Lower lobe of right lung (tissue), 2 donors: ENCODE measurements around the gene OSBPL8. TPM values are rescaled to one million over a fixed set of nuclear protein-coding genes. Genes with fewer than 3 reads are reported as not detected.

Source experiments
- ATAC-seq, 2 donors: fragments of 200-7000 bp; cut with Tn5 transposase; one replicate each; pipeline ENCODE4 v1.9.1; 2020 to 2022; ENCODE audit warnings: mild to moderate bottlenecking in 2 of 2, moderate library complexity in 2 of 2
- DNase-seq: peaks from one replicate; pipeline ENCODE4 v3.0.0-alpha.2; 2020
- H3K27ac ChIP-seq: fragments of 200-600 bp; one replicate; pipeline ENCODE4 v1.8.0; 2022
- H3K27me3 ChIP-seq: fragments of 200-600 bp; one replicate; pipeline ENCODE4 v1.8.0; 2022; ENCODE audit warnings: low read depth
- H3K36me3 ChIP-seq: fragments of 200-600 bp; one replicate; pipeline ENCODE4 v1.8.0; 2022; ENCODE audit warnings: mild to moderate bottlenecking
- H3K4me1 ChIP-seq: fragments of 200-600 bp; one replicate; pipeline ENCODE4 v1.8.0; 2022
- H3K4me3 ChIP-seq: fragments of 200-600 bp; one replicate; pipeline ENCODE4 v1.8.0; 2022; ENCODE audit warnings: mild to moderate bottlenecking
- H3K9me3 ChIP-seq: fragments of 200-600 bp; one replicate; pipeline ENCODE4 v1.8.0; 2022
- intact Hi-C: fragments of 100-400 bp; cut with DNase I; formaldehyde crosslinking; loops from one replicate; pipeline ENCODE4 v1.11.0; 2022
- total RNA-seq: library from RNA; stranded (reverse); fragmentation: NEBNext Ultra II Directional; extraction: Animal tissue kit (Norgen Biotek cat#: 25700); gene quantifications from one replicate; pipeline ENCODE4 v1.2.1, GENCODE V29; 2021
- TF ChIP-seq, protein P1 (sequence below): fragments of 200-600 bp; IDR thresholded peaks from one replicate; pipeline ENCODE4 v1.8.0; 2022; ENCODE audit warnings: antibody characterized with exemption, mild to moderate bottlenecking
- donor health status: DM: no; HTN: yes; CAD: no; lungs with severe emphysema.

The OSBPL8 gene
- total RNA-seq, 1 donor from 2014 or later: 82.7 TPM

DNA sequence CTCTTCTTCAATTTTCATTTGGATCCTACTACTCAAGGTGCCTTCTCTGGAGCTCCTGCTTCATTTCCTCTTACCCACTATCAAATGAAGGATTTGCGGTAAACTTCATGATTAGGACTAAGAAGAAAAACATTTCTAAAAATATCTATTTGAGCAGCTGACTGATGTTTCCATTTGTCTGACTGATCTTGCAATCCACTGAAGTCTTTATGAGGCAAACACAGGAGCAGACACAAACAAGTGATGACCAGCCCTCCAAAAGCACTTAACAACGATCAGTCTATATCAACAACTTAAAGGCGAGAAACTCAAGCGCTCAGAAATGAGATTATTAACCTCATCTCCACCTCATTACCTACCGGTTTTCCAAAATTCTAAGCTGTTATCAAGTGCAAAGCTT is 26.2 kb downstream of the OSBPL8 start:
- Histone ChIP-seq H3K4me1 (no peaks in the 10 kb centered on the region), H3K36me3 (no peaks in the 10 kb centered on the region), H3K4me3 (no peak overlapping the region), H3K27ac (no peak overlapping the region), H3K9me3 (no peaks in the 10 kb centered on the region), H3K27me3 (no peaks in the 10 kb centered on the region)
- no peak for DNase-seq
- TF ChIP-seq, protein P1, sequence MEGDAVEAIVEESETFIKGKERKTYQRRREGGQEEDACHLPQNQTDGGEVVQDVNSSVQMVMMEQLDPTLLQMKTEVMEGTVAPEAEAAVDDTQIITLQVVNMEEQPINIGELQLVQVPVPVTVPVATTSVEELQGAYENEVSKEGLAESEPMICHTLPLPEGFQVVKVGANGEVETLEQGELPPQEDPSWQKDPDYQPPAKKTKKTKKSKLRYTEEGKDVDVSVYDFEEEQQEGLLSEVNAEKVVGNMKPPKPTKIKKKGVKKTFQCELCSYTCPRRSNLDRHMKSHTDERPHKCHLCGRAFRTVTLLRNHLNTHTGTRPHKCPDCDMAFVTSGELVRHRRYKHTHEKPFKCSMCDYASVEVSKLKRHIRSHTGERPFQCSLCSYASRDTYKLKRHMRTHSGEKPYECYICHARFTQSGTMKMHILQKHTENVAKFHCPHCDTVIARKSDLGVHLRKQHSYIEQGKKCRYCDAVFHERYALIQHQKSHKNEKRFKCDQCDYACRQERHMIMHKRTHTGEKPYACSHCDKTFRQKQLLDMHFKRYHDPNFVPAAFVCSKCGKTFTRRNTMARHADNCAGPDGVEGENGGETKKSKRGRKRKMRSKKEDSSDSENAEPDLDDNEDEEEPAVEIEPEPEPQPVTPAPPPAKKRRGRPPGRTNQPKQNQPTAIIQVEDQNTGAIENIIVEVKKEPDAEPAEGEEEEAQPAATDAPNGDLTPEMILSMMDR: no peak
- intact Hi-C loops: no loop called here
- ATAC-seq: no peak

DNA sequence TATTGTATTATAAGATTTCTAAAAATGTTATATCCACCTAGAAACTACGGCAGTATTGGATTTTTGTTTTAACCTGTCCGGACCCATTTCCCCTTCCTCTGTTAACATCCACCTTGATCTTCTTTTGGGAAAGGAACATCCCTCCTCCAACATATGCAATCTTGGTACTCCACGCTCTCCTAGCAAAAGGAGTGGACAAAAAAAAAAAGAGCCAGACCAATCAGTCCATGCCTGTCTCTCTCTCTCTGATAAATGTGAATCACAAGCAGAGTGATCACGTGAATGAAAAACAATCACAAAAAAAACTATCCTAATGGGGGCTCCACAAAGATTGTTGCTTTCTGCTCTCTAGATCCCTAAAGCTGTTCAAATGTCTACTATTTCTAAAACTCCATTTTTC is 27.1 kb downstream of the OSBPL8 start:
- TF ChIP-seq, protein P1: no peak
- Histone ChIP-seq H3K27me3 (no peaks in the 10 kb centered on the region), H3K9me3 (no peaks in the 10 kb centered on the region), H3K4me1 (no peaks in the 10 kb centered on the region), H3K4me3 (no peak overlapping the region), H3K36me3 (no peaks in the 10 kb centered on the region), H3K27ac (no peak overlapping the region)
- ATAC-seq (no peak), DNase-seq (no peak)
- intact Hi-C loops: no loop called here

DNA sequence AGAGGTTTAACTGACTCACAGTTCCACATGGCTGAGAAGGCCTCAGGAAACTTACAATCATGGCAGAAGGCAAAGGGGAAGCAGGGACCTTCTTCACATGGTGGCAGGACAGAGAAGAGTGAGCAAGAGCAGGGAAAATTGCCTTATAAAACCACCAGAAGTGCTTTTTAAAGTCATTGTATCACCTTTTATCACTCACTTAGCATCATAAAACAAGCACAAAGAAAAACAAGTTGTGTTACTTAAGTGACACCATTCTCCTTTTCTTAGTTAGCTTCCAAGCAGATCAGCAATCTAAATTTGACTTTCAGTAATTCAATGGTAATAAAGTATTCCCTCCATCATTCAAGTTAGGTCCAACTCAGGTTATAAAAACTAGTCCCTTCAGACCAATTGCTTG is 28.5 kb downstream of the OSBPL8 start:
- Histone ChIP-seq H3K36me3 (no peaks in the 10 kb centered on the region), H3K9me3 (no peaks in the 10 kb centered on the region), H3K4me3 (no peak overlapping the region), H3K4me1 (no peaks in the 10 kb centered on the region), H3K27me3 (no peaks in the 10 kb centered on the region), H3K27ac (no peak overlapping the region)
- intact Hi-C loops: no loop called here
- DNase-seq (no peak), ATAC-seq (no peak)
- TF ChIP-seq, protein P1: no peak

DNA sequence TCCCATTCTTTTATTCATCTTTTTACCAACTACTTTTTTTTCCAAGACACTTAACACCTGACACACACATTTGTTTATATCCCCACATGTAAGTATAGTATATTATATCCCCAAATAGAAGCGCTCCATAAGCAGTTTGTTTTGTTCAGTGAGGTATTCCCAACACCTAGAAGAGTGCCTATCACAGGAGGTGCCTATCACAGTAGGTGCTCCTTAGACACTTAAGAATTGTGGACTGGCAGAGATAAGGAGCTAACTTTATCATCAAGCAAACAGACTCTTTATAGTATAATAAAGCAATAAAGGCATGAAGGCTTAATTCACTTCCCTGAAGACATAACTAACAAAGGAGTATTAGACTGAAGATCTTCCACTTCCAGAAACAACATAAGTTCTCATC is 29.1 kb downstream of the OSBPL8 start:
- Histone ChIP-seq H3K27me3 (no peaks in the 10 kb centered on the region), H3K4me3 (no peak overlapping the region), H3K27ac (no peak overlapping the region), H3K36me3 (no peaks in the 10 kb centered on the region), H3K9me3 (no peaks in the 10 kb centered on the region), H3K4me1 (no peaks in the 10 kb centered on the region)
- intact Hi-C loops: no loop called here
- TF ChIP-seq, protein P1: no peak
- no peak for DNase-seq
- ATAC-seq: no peak

DNA sequence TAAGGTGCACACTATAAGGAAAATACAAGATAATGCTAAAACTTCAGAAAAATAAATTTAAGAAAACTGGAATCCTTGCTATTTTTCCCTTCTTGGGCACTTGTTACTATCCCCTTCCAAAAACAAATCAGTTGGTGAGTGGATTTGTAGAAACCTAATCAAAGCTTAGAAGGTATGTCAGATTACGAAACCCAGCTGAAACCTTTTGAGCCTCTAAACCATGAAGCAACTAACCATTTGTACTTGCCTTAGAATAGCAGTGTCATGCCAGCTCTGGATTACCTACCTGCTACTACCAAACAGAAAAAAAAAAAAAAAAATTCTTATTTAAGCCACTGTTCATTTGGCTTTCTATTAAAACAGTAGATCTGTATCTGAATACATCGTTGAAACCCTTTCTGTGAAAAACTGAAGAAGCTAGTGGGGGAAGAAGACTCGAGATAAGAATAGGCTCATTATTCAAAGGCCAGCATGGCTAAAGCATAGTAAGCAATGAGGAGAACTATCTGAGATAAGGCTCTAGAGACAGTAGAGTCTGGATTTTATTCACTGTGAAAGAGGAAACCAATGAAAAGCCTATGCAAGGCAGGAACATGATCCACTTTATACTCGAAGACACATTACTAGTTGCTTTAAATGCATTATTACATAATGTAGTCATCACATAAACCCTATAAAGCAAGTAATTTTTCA is 30.2 kb downstream of the OSBPL8 start:
- no peak overlapping the region for H3K4me3 ChIP-seq
- ATAC-seq: no peak
- TF ChIP-seq, protein P1: no peak
- no peaks in the 10 kb centered on the region for H3K27me3 ChIP-seq
- H3K36me3 ChIP-seq: no peaks in the 10 kb centered on the region
- no peak for DNase-seq
- no peak overlapping the region for H3K27ac ChIP-seq
- no peaks in the 10 kb centered on the region for H3K4me1 ChIP-seq
- H3K9me3 ChIP-seq: no peaks in the 10 kb centered on the region
- intact Hi-C loops: no loop called here
